Frontal cortex (tissue), 4 donors: ENCODE data around the gene EXOSC3. TPM values are rescaled to one million over a fixed set of nuclear protein-coding genes. Genes with fewer than 3 reads are reported as not detected.

Experiments
- DNase-seq, 2 donors: peaks; one replicate each; pipeline ENCODE4 v3.0.0; 2012; ENCODE audit warnings: low spot score in 2 of 2
- FAIRE-seq: peaks from 2 replicates; lab custom pipeline; 2012; peaks lifted over from hg19 to GRCh38; lab: Jason Lieb, UNC
- total RNA-seq: library from RNA; depleted of rRNA; stranded (reverse); fragments of >200 nt; gene quantifications from one replicate; pipeline ENCODE4 v1.2.3, GENCODE V29; 2014
- donor health status: control.
- donor health status: control.
- donor health status: control.

The EXOSC3 gene
- total RNA-seq, 1 donor from 2014 or later, result 73.4 TPM

GRCh38 chr9:37740631-37741328, 44.1 kb downstream of the EXOSC3 start:
- no peak for FAIRE-seq
- no peak for DNase-seq

- DNase-seq (no peak), FAIRE-seq (no peak)
Measured at GRCh38 chr9:37740128-37740527, 44.7 kb downstream of the EXOSC3 start.

- DNase-seq (no peak), FAIRE-seq (no peak)
Measured at GRCh38 chr9:37739222-37739621, 45.6 kb downstream of the EXOSC3 start.

- DNase-seq (no peak), FAIRE-seq (no peak)
Measured at GRCh38 chr9:37732952-37733351, 51.9 kb downstream of the EXOSC3 start.

- DNase-seq (no peak), FAIRE-seq (no peak)
Measured at GRCh38 chr9:37732086-37732741, 52.6 kb downstream of the EXOSC3 start.

GRCh38 chr9:37730839-37731238, 54.0 kb downstream of the EXOSC3 start:
- DNase-seq, result no peak
- FAIRE-seq, result no peak

GRCh38 chr9:37730256-37730655, 54.6 kb downstream of the EXOSC3 start:
- FAIRE-seq, result no peak
- DNase-seq, result no peak

Other genes starting within 250 kb of the EXOSC3 start
- 8.6 TPM for gene FBXO10, start 208.7 kb downstream of the EXOSC3 start, total RNA-seq
- 75.0 TPM for gene TOMM5, start 192.5 kb downstream of the EXOSC3 start, total RNA-seq
- gene FRMPD1, start 134.1 kb downstream of the EXOSC3 start, total RNA-seq, result 0.41 TPM
- gene TRMT10B, start 31.3 kb downstream of the EXOSC3 start, total RNA-seq, result 3.7 TPM
- 23.2 TPM for gene DCAF10, start 15.7 kb upstream of the EXOSC3 start, total RNA-seq
- gene SLC25A51, start 119.1 kb upstream of the EXOSC3 start, total RNA-seq, result 118 TPM